Prostate gland (tissue), 2 donors: ENCODE data around the gene KCNJ1. TPM values are rescaled to one million over a fixed set of nuclear protein-coding genes. Genes with fewer than 3 reads are reported as not detected.

Experiments used
- DNase-seq: peaks from one replicate; pipeline ENCODE4 v3.0.0-alpha.2; 2019; ENCODE audit warnings: low spot score
- H3K27ac ChIP-seq, 2 donors: fragments of 200-600 bp; sonication (generic); 2 replicates each; pipeline ENCODE4 v1.5.1; 2017 to 2019
- H3K27me3 ChIP-seq: fragments of 200-600 bp; sonication (generic); replicated peaks from 2 replicates; pipeline ENCODE4 v1.5.1; 2019; ENCODE audit not compliant: insufficient read depth
- H3K36me3 ChIP-seq, 2 donors: fragments of 200-600 bp; sonication (generic); 1 replicate in 1 of 2; 2 replicates in 1 of 2; pipeline versions ENCODE4 v1.5.1 to v1.8.1; 2017 to 2019
- H3K4me1 ChIP-seq: fragments of 200-600 bp; sonication (generic); replicated peaks from 2 replicates; pipeline ENCODE4 v1.5.1; 2019
- H3K4me3 ChIP-seq, 2 donors: fragments of 200-600 bp; sonication (generic); 2 replicates each; pipeline ENCODE4 v1.5.1; 2017 to 2019
- H3K9me3 ChIP-seq: fragments of 200-600 bp; sonication (generic); 2 replicates; pipeline ENCODE4 v1.5.1; 2017
- POLR2A ChIP-seq: fragments of 450-650 bp; IDR thresholded peaks from one replicate; pipeline ENCODE4 v1.6.1; 2016; ENCODE audit warnings: antibody characterized with exemption, mild to moderate bottlenecking
- POLR2AphosphoS5 ChIP-seq: sonication (generic); formaldehyde crosslinking; IDR thresholded peaks from one replicate; pipeline ENCODE4 v1.6.1; 2017; ENCODE audit warnings: antibody characterized with exemption
- WGBS: methylation state at CpG from one replicate; pipeline ENCODE4 v1.1.5; 2018; 5-methylcytosine and 5-hydroxymethylcytosine counted together
- intact Hi-C: fragments of 100-400 bp; cut with DNase I; formaldehyde crosslinking; loops from one replicate; pipeline ENCODE4 v1.14.2; 2022
- total RNA-seq, 2 donors: library from RNA; depleted of rRNA; stranded (reverse); fragments of >200 nt; gene quantifications; one replicate each; pipeline ENCODE4 v1.1.0, GENCODE V29; 2016
- TF ChIP-seq, protein P1 (sequence below), 4 experiments: fragments of 200-600 bp in 2 of 4; fragments of 450-650 bp in 2 of 4; sonication (generic) in 2 of 4; IDR thresholded peaks; 1 replicate in 3 of 4; 2 replicates in 1 of 4; pipeline ENCODE4 v1.5.1; 2016 to 2019; ENCODE audit warnings: antibody characterized with exemption in 4 of 4, mild to moderate bottlenecking in 2 of 4, moderate library complexity in 2 of 4

The KCNJ1 gene
- total RNA-seq, 2 donors from 2014 or later = not detected

GRCh38 chr11:128822130-128822529, 45.0 kb downstream of the KCNJ1 start:
- Histone ChIP-seq H3K4me1 (no peaks in the 10 kb centered on the region), H3K36me3 (no peaks in the 10 kb centered on the region), H3K4me3 (no peak overlapping the region), H3K9me3 (no peaks in the 10 kb centered on the region), H3K27ac (no peak overlapping the region), H3K27me3 (no peaks in the 10 kb centered on the region)
- 94% methylated on average over 2 of the region's 2 CpGs for WGBS
- TF ChIP-seq POLR2A (no peak), POLR2AphosphoS5 (no peak)
- TF ChIP-seq, protein P1, sequence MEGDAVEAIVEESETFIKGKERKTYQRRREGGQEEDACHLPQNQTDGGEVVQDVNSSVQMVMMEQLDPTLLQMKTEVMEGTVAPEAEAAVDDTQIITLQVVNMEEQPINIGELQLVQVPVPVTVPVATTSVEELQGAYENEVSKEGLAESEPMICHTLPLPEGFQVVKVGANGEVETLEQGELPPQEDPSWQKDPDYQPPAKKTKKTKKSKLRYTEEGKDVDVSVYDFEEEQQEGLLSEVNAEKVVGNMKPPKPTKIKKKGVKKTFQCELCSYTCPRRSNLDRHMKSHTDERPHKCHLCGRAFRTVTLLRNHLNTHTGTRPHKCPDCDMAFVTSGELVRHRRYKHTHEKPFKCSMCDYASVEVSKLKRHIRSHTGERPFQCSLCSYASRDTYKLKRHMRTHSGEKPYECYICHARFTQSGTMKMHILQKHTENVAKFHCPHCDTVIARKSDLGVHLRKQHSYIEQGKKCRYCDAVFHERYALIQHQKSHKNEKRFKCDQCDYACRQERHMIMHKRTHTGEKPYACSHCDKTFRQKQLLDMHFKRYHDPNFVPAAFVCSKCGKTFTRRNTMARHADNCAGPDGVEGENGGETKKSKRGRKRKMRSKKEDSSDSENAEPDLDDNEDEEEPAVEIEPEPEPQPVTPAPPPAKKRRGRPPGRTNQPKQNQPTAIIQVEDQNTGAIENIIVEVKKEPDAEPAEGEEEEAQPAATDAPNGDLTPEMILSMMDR (IDR thresholded peaks at IDR 0.05) = no peak
- intact Hi-C loops = no loop called here
- no peak for DNase-seq

- no peak for DNase-seq
- 89% methylated on average over 4 of the region's 4 CpGs for WGBS
- Histone ChIP-seq H3K4me3 (no peak overlapping the region), H3K9me3 (no peaks in the 10 kb centered on the region), H3K27ac (no peak overlapping the region), H3K27me3 (no peaks in the 10 kb centered on the region), H3K4me1 (no peaks in the 10 kb centered on the region), H3K36me3 (no peaks in the 10 kb centered on the region)
- TF ChIP-seq POLR2AphosphoS5 (no peak), POLR2A (no peak)
- TF ChIP-seq, protein P1 (IDR thresholded peaks at IDR 0.05) = no peak
- intact Hi-C loops = no loop called here
Measured at GRCh38 chr11:128821556-128821955, 45.5 kb downstream of the KCNJ1 start.

DNA sequence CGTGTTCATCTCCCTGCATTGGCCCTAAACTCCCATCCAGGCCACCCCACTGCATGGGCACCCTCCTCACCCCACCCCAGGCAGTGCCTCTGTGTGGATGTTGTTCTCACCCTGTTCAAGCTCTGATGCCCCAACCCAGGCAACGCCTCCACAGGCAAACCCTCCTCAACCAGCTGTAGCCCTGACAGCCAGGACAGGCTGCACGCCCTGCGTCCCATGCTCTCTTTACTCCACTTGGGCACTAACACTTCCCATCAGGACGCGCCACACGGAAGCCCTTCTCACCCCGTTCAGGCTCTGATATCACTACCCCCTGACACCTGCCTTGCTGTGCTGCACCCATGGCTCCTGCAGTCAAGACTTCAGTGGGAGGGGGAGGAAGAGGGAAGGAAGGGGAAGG, 47.9 kb downstream of the KCNJ1 start:
- Histone ChIP-seq H3K36me3 (no peaks in the 10 kb centered on the region), H3K9me3 (no peaks in the 10 kb centered on the region), H3K27ac (no peak overlapping the region), H3K27me3 (no peaks in the 10 kb centered on the region), H3K4me1 (no peaks in the 10 kb centered on the region), H3K4me3 (no peak overlapping the region)
- intact Hi-C loops = no loop called here
- no peak for DNase-seq
- WGBS = 87% methylated on average over 8 of the region's 8 CpGs
- TF ChIP-seq POLR2AphosphoS5 (no peak), POLR2A (no peak)
- TF ChIP-seq, protein P1 (IDR thresholded peaks at IDR 0.05) = no peak

DNA sequence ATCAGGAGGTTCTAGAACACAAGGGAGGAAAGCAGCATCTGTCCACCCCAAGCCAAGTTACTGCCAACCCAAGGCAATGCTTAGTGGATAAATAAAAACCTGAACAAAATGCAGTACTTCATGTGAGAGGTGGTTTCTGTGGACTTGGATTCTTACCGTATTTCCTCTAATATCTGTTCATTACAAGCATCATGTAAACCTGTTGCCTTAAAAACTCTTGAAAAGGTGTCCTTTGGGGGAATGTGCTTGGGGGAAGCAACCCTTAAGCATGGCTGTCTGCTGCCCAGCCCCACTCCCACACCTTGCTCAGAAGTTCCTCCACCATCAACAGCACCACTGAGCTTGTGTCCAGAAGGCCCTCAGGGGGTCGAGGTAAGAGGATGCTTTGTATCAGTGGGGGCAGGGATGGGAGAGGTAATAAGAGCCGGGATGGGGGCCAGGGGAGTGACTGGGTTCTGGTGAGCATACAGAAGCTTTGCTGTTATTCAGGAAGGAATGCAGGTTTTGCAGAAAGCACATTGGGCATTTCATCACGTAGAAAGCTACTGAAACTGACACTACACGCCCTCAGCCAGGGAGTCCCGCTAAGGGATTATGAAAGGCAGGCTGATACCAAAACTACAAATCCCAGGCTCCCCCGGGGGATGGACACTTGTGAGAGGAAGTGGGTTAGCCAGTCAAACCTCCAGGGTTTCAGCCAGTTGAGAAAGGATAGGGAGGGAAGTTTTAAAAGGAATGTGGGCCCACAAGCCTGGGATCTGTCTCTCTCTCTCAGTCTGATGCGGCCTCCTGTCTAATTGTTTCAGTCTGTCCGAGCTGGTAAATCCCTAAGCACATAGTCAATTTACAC, 52.0 kb downstream of the KCNJ1 start:
- no peak overlapping the region for H3K4me3 ChIP-seq
- no peaks in the 10 kb centered on the region for H3K27me3 ChIP-seq
- no peak overlapping the region for H3K27ac ChIP-seq
- H3K9me3 ChIP-seq = no peaks in the 10 kb centered on the region
- intact Hi-C loops = no loop called here
- WGBS = 34% methylated on average over 9 of the region's 9 CpGs
- TF ChIP-seq POLR2AphosphoS5 (no peak), POLR2A (no peak)
- TF ChIP-seq, protein P1 (IDR thresholded peaks at IDR 0.05) = no peak
- no peak for DNase-seq
- no peaks in the 10 kb centered on the region for H3K36me3 ChIP-seq
- H3K4me1 ChIP-seq = no peaks in the 10 kb centered on the region

GRCh38 chr11:128813729-128814128, 53.4 kb downstream of the KCNJ1 start:
- Histone ChIP-seq H3K36me3 (no peaks in the 10 kb centered on the region), H3K27me3 (no peaks in the 10 kb centered on the region), H3K4me1 (no peaks in the 10 kb centered on the region), H3K4me3 (no peak overlapping the region), H3K27ac (no peak overlapping the region), H3K9me3 (no peaks in the 10 kb centered on the region)
- TF ChIP-seq POLR2A (no peak), POLR2AphosphoS5 (no peak)
- TF ChIP-seq, protein P1 (IDR thresholded peaks at IDR 0.05) = no peak
- DNase-seq = no peak
- intact Hi-C loops = no loop called here
- 87% methylated on average over 4 of the region's 4 CpGs for WGBS
